BLaER1 (cell line): Measurements from ENCODE around the gene DYRK1A.

Experiments
- H3K27ac ChIP-seq: shearing (Covaris generic); formaldehyde crosslinking; 2 replicates; pipeline ENCODE4 v1.8.1; 2022
- H3K27me3 ChIP-seq: shearing (Covaris generic); formaldehyde crosslinking; 2 replicates; pipeline ENCODE4 v1.8.1; 2022
- H3K36me3 ChIP-seq: shearing (Covaris generic); formaldehyde crosslinking; 2 replicates; pipeline ENCODE4 v1.8.1; 2022
- H3K4me1 ChIP-seq: shearing (Covaris generic); formaldehyde crosslinking; 2 replicates; pipeline ENCODE4 v1.8.1; 2022
- H3K4me2 ChIP-seq: shearing (Covaris generic); formaldehyde crosslinking; 2 replicates; pipeline ENCODE4 v1.8.1; 2022
- H3K4me3 ChIP-seq: shearing (Covaris generic); formaldehyde crosslinking; 2 replicates; pipeline ENCODE4 v1.8.1; 2022
- H3K9ac ChIP-seq: shearing (Covaris generic); formaldehyde crosslinking; 2 replicates; pipeline ENCODE4 v1.8.1; 2022
- H3K9me3 ChIP-seq: shearing (Covaris generic); formaldehyde crosslinking; 2 replicates; pipeline ENCODE4 v1.8.1; 2022
- H4K20me1 ChIP-seq: shearing (Covaris generic); formaldehyde crosslinking; 2 replicates; pipeline ENCODE4 v1.8.1; 2022
- Cebpa-rat ChIP-seq: shearing (Covaris generic); IDR thresholded peaks from 2 replicates; pipeline ENCODE4 v1.8.1; 2022

DYRK1A gene

DNA sequence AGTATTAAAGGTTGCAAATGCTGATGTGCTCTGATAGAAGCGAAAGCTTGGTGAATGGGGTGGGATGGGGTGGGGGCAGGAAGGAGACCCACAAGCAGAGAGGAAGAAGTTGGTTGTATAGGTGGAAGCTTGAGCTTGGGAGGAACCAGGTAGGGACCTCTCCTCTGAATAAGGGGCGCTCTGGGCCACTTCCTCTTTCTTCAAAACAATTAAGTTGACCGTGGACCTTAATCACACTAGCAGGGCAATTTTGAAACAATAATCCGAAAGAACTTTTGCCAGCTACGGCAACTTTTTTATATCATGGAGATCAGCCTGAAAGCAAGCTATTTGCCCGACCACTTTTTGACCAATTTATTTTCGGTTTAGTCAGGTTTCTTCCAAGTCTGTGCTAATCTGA is 1.9 kb upstream of the DYRK1A start:
- Histone ChIP-seq H3K27ac (peak overlapping the region; percentile 100; the same call in 1 of the 2 replicates), H3K9me3 (no peaks in the 10 kb centered on the region), H3K4me3 (peak overlapping the region; percentile 100), H3K36me3 (no peaks in the 10 kb centered on the region), H3K4me1 (peaks cover 23% of the 10 kb centered on the region), H3K4me2 (peak overlapping the region; percentile 85), H3K27me3 (no peaks in the 10 kb centered on the region), H4K20me1 (peaks cover 25% of the 10 kb centered on the region), H3K9ac (peak overlapping the region; percentile 100)
- TF ChIP-seq Cebpa-rat: no peak

DNA sequence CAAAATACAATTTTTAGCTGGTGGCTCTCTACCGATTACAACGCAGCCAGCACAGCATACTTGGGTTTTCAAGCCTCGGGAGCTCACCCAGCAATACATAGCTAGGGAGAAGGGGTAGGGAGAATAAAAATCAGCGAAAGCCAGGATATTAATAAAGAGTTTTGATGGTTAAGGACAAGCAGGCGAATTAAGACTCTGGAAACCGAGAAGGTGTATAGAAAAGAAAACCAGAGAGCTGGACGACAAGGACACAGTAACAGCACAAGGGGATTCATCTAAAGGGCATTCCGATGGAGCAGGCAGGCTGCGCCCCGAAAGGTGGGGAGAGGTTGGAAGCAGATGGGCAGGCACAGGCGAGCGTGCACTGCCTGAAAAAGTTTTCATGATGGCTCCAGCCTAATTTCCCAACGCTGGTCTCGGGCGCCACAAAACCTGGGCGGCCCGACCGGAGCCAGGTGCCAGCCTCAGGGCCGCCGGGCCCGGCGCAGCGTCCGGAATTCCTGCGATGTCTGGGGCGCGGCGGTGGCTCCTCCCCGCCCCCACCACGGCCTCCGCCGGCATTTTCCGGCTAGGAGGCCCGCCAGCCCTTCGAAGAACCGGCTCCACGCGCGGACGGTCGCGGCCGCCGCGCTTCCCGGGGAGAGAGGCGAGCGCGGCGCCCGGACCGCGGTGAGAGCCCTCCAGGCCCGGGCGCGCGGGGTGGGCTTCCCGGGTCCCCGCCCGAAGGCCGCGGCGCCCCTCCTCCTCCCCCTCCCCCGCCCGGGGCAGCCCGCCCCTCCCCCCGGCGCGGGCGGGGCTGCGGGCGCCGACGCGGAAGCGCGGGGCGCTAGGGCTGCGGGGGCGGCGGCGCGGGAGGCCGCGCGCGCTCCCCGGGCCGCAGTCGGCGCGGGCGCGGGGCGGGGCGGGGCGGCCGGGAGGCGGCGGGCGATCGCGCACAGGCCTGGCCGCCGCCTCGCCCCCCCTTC is 774 bp upstream of the DYRK1A start:
- peak overlapping the region; percentile 100 for H3K27ac ChIP-seq
- H3K4me2 ChIP-seq: peak overlapping the region; percentile 85
- TF ChIP-seq Cebpa-rat: no peak
- H3K4me3 ChIP-seq: peak overlapping the region; percentile 100
- no peaks in the 10 kb centered on the region for H3K9me3 ChIP-seq
- H3K36me3 ChIP-seq: no peaks in the 10 kb centered on the region
- H3K27me3 ChIP-seq: no peaks in the 10 kb centered on the region
- H4K20me1 ChIP-seq: peaks cover 36% of the 10 kb centered on the region
- peak overlapping the region; percentile 100 for H3K9ac ChIP-seq
- peaks cover 34% of the 10 kb centered on the region for H3K4me1 ChIP-seq

DNA sequence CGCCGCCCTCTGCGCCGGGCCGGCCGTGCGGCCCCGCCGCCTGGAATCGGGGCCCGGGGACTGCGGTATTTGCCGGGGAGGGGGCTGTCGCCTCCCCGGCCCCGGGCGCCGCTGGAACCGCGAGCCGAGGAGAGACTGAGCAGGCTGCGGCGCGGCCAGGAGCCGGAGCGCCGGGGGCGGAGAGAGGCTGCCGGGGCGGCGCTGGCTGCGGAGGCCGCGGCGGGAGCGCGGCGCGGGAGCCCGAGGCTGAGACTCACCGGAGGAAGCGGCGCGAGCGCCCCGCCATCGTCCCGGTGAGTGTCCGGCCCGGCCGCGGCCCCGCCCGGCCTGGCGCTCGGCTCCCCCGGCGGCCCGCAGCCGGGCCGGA is 746 bp downstream of the DYRK1A start:
- no peaks in the 10 kb centered on the region for H3K9me3 ChIP-seq
- H3K27me3 ChIP-seq: no peaks in the 10 kb centered on the region
- H3K4me1 ChIP-seq: peaks cover 42% of the 10 kb centered on the region
- H3K4me3 ChIP-seq: peak overlapping the region; percentile 100
- H3K4me2 ChIP-seq: peak overlapping the region; percentile 86; the same call in 1 of the 2 replicates
- peaks cover 51% of the 10 kb centered on the region for H4K20me1 ChIP-seq
- no peak for TF ChIP-seq Cebpa-rat
- H3K36me3 ChIP-seq: no peaks in the 10 kb centered on the region
- peak overlapping the region; percentile 100 for H3K9ac ChIP-seq
- H3K27ac ChIP-seq: peak overlapping the region; percentile 100

DNA sequence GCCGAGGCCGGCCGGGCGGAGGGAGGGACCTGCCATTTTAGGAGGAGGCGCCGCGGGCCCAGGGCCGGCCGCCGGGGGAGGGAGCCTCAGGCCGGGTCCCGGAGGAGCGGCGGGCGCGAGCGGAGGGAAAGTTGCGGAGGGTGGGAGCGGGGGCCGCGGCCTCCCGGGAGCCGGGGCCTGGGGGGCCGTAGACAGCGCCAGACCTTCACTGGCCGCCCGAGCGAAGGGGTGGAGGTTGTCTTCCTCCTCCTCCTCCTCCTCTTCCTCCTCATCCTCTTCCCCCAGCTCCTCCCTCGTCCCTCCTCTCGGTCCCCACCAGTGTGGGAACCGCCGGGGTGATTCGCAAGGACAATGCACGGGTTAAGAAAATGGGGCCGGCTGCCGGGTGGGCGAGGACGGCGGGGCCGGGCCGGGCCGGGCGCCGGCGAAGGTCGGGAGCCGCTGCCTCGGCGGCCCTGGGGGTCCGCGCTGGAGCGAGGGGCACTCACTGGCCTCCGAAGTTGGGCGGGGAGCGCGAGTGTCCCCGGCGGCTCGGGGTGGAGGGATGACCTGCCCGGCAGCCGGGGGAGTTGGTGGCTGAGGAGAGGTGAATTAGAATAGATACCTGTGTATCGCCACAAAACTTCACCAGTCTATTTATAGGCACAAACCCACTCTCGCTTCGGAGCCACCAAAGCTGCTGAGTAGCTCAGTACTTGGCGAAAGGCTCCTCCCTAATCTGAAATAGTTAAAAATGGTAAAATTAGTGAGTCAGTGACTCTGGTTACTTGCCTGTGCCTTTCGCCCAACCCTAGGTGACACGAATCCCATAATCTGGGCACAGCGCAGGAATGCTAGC is 1.3 kb downstream of the DYRK1A start:
- peaks cover 57% of the 10 kb centered on the region for H4K20me1 ChIP-seq
- peak overlapping the region; percentile 100 for H3K4me3 ChIP-seq
- H3K4me2 ChIP-seq: peak overlapping the region; percentile 86
- peak overlapping the region; percentile 100 for H3K27ac ChIP-seq
- no peak for TF ChIP-seq Cebpa-rat
- H3K9me3 ChIP-seq: no peaks in the 10 kb centered on the region
- H3K9ac ChIP-seq: peak overlapping the region; percentile 100
- no peaks in the 10 kb centered on the region for H3K27me3 ChIP-seq
- peaks cover 44% of the 10 kb centered on the region for H3K4me1 ChIP-seq
- H3K36me3 ChIP-seq: no peaks in the 10 kb centered on the region

DNA sequence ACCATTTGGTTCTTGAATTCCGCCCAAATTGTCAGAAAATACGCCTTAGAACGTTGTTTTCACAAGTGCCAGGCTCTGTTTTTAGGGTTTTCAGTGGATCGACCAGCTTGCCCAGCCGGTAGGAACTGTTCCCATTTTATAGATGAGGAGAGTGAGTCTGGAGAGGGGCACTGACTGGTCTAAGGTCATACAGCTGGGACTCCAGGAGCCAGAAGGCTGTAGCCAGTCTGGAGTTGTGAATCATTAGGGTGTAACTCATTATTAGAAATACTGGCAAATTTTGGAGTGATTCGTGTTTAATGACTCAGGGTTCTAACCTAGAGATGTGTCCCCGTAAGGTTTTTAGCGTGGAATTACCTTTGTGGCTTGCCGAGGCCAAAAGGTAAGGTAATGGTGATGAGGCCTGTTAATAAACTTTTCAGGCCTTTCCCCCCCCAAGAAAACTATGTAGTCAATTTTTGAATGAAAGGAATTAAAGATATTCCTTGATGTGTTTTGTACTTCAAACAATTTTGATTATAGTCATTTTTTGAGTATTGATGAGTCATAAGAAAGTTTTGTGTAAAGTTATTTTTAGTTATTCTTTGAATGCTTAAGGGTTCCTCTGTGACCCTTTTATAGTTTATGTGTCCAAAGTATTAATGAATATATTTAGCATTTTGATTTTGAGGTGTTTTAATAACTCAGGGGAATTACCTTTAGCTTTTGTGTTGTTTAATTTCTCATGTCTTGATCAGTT is 2.1 kb downstream of the DYRK1A start:
- Histone ChIP-seq H3K27ac (peak overlapping the region; percentile 100), H3K9me3 (no peaks in the 10 kb centered on the region), H3K27me3 (no peaks in the 10 kb centered on the region), H3K4me2 (peak overlapping the region; percentile 86), H3K9ac (peak overlapping the region; percentile 100), H3K4me3 (peak overlapping the region; percentile 100), H4K20me1 (peaks cover 65% of the 10 kb centered on the region), H3K4me1 (peaks cover 48% of the 10 kb centered on the region), H3K36me3 (no peaks in the 10 kb centered on the region)
- TF ChIP-seq Cebpa-rat: no peak

DNA sequence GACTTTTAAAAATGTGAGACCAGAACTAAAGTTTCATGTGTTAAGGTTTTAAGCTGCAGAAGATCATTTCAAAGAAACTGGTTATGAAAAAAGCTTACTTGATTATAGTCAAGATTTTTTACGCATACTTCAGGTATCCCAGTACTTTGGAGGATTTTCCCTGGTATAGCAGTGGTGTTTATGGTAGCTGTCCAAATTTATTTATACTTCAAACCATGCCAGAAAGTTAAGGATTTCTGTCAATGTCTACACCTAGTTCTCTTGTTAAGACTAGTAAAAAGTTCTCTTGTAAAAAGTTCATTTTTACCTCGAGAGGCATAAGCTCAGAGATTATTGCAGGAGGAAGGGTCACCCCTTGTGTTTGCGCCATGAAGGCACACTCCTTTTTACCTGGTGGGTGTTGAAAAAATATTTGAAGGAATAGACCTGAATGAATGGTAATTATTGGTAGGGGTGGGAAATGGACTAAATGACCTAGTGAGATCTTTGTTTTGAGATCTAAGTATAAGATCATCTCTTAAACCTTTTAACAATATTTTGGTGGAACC is 2.8 kb downstream of the DYRK1A start:
- Histone ChIP-seq H3K4me3 (peak overlapping the region; percentile 100), H3K9ac (peak overlapping the region; percentile 100; the same call in 1 of the 2 replicates), H3K27ac (peak overlapping the region; percentile 56; the same call in 1 of the 2 replicates), H3K4me1 (peaks cover 55% of the 10 kb centered on the region), H3K9me3 (peaks cover under 1% of the 10 kb centered on the region; the same call in 1 of the 2 replicates), H3K4me2 (peak overlapping the region; percentile 86), H3K36me3 (peaks cover under 1% of the 10 kb centered on the region; the same call in 1 of the 2 replicates), H3K27me3 (no peaks in the 10 kb centered on the region), H4K20me1 (peaks cover 72% of the 10 kb centered on the region)
- TF ChIP-seq Cebpa-rat: no peak

DNA sequence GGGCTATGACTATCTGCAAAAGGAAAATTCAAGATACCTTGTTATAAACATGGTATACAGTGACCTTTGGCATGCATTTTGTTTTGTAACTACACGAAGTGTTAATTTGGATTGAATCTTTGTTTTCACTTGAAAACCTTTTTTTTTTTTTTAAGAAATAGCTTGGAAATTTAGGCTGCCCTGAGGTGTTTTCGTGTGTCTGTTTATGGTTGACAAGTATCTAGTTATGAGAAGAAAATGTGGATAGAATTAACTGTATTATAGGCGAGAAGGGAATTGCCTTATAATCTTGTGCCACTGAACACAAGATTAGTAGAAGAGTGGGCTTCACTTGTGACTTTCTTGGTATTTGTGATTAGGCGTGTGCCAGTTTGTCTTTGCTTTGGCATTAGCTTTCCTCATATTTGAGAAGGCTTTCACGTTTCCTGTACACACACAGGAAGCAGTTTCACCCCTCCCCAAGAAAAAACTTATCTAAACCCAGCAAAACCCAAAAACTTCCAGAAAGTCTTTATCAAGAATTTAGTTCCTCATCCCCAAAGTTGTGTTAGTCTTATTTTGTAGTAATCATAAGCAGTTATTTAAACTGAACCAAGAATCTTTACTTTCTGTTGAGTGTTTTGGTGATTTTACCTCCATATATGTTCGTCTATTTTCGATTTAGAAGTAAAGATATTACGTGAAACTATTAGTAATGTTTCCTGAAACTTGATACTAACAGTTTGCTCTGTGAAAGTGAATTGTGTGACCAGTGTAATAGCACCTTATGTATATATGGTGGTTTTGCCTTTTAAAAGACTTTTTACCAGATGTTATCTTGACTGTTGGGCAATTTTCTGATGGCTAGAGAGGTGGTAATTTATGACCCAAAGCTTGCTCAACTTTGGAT is 3.8 kb downstream of the DYRK1A start:
- H3K27me3 ChIP-seq: no peaks in the 10 kb centered on the region
- no peak for TF ChIP-seq Cebpa-rat
- H3K4me3 ChIP-seq: peak overlapping the region; percentile 100
- H3K4me1 ChIP-seq: peaks cover 56% of the 10 kb centered on the region
- H3K36me3 ChIP-seq: peaks cover 5% of the 10 kb centered on the region; the same call in 1 of the 2 replicates
- peak overlapping the region; percentile 86 for H3K4me2 ChIP-seq
- peaks cover 82% of the 10 kb centered on the region for H4K20me1 ChIP-seq
- peak overlapping the region; percentile 56 for H3K27ac ChIP-seq
- H3K9ac ChIP-seq: peak overlapping the region; percentile 67; the same call in 1 of the 2 replicates
- H3K9me3 ChIP-seq: peaks cover 6% of the 10 kb centered on the region; the same call in 1 of the 2 replicates

DNA sequence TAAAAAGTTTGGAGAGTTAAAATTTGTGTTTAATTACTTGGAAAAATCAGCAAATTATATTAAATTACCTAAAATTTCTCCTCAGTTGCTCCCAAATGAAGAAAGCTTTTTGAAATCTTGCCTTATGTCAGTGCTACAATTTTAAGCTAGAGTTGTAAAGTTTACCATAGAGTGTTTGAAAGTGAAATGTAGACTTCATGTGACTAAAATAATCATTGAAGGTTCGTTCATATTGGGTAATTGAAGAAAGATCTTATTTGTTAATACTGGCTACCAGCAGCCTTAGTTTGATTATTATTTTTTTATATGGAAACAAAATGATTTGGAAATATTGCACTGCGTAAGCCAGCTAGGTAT is 4.4 kb downstream of the DYRK1A start:
- H3K9ac ChIP-seq: peak overlapping the region; percentile 67; the same call in 1 of the 2 replicates
- peaks cover 60% of the 10 kb centered on the region for H3K4me1 ChIP-seq
- no peak for TF ChIP-seq Cebpa-rat
- peak overlapping the region; percentile 56; the same call in 1 of the 2 replicates for H3K27ac ChIP-seq
- H3K27me3 ChIP-seq: no peaks in the 10 kb centered on the region
- H4K20me1 ChIP-seq: peaks cover 88% of the 10 kb centered on the region
- H3K4me2 ChIP-seq: peak overlapping the region; percentile 86
- peaks cover 11% of the 10 kb centered on the region for H3K36me3 ChIP-seq
- no peak overlapping the region for H3K4me3 ChIP-seq
- H3K9me3 ChIP-seq: peaks cover 11% of the 10 kb centered on the region; the same call in 1 of the 2 replicates
